Measurements from ENCODE around the gene ELANE.
"Not testable (repeated sequence)": the region's sequence is repeated elsewhere in the genome, so short reads cannot be mapped to it uniquely, and the experiment has no call there.

ELANE gene

GRCh38 chr19:863315-863620, 11.2 kb downstream of the ELANE start:
- no peak for DNase-seq

DNA sequence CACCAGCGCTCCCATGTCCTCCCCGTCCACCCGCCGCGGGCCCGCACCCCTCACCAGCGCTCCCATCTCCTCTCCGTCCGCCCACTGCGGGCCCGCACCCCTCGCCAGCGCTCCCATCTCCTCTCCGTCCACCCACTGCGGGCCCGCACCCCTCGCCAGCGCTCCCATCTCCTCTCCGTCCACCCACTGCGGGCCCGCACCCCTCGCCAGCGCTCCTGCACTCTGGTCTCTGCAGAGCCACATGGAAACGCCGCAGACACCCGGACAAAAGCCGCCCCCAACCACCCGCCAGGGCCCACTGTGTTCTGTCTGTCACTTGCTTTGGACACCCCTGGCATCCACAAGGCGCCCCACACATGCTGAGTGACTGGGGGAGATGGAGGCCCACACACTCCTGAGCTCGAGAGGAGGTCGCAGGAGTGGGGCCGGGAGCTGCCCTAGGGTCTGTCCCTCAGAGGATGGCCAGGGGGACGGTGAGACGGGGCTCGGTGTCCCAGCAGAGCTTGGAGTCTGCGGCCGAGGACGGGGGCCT, 14.7 kb downstream of the ELANE start:
- no peak for DNase-seq

GRCh38 chr19:867301-867793, 15.2 kb downstream of the ELANE start:
- DNase-seq = no peak

DNA sequence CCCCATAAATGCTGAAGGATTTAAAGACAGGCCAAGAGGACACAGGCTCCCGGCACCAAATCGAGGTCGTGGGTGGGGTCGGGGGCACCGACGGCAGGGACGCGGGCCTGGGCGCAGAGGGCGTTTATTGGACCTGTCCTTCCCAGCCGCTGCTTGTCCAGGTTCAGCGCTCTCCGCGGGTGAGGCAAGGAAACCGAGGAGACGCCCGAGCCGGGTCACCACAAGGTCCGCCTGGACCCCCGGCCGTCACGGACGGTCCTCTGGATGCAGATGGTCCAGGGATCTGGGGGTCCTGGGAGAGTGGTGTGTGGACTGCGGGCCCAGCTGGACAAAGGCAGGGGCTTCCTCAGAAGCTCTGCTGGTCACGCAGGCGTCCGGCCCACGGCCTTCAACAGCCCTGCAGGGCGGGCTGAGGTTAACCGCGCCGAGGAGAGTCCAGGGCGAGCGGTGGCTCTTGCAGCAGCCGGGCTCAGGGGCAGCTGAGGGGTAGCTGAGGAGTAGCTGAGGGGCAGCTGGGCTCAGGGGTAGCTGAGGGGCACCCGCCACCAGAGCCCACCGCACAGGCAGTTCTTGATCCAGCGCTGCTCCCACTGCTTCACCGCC, 15.9 kb downstream of the ELANE start:
- no peak for DNase-seq

- no peak for DNase-seq
Measured at GRCh38 chr19:868458-869244, 16.5 kb downstream of the ELANE start.

DNA sequence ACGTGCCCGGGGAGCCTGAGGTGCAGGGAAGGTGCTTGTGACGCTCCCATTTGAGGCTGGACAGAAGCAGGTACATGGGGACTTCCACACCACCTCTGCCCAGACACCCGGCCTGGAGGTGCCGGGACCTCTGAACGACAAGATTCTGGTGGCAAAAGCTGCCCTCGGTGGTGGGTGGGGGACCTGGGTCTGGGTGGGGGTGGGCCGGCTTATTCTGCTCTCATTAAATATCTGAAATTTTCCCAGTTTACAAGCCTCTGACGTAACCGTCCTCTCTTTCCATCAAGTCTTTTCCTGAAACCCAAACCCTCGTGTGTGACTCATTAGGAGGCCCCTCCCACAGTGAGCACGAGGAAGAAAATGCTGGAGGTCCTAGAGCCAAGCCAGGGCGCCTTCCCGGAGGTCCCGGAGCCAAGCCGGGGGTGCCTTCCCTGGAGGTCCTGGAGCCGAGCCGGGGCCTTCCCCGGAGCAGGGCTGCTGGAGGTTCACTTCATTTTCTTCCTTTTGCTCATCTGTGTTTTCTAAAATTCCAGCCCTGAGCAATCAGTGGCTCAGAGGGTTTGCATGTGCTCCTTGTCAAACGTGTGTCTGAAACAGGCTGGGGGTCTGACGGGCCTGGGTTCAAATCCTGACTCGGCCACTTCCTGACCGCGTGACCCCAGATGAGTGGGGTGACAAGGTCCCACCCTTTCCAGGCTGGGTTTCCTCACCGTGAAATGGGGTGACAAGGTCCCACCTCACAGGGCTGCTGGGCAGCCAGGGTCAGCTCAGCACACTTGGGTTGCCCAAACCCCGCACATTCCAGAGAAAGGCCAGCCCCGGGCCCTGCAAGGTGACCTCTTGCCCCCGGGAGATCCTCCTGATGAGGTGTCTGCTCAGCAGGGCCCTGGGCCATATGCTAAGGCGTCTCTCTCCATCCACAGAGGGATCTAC, 17.4 kb downstream of the ELANE start:
- DNase-seq = no peak

DNA sequence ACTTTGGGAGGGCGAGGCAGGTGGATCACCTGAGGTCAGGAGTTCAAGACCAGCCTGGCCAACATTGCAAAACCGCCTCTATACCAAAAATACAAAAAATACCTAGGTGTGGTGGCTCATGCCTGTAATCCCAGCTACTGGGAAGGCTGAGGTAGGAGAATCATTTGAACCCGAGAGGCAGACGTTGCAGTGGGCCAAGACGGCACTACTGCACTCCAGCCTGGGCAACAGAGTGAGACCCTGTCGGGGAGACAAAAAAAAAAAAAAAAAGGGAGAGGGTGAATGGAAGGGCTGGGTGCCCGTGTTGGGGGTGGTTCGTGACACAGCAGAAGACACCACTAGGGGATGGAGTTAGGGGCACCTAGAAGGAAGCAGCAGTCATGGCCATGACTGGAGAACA, 18.2 kb downstream of the ELANE start:
- DNase-seq = no peak

DNA sequence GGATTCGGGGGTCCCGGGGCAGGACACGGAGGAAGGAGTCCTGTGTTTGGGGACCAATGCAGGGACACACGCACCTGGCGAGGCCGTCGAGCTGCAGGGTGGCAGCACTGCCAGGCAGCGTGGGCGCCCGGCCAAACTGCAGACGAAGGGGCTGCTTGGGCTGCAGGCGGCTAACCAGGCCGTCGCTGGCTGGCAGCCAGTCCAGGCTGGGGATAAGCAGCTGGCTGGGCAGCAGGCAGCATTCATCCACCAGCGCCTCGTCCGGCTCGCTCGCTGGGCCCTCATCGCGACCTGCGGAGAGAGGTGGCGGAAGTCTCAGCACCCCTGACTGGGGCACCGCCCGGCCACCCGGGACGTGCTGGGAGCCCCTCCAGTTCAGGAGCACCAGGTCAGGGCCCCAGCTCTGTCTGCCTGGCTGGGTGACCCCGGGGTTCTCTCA, 18.9 kb downstream of the ELANE start:
- DNase-seq = no peak

DNA sequence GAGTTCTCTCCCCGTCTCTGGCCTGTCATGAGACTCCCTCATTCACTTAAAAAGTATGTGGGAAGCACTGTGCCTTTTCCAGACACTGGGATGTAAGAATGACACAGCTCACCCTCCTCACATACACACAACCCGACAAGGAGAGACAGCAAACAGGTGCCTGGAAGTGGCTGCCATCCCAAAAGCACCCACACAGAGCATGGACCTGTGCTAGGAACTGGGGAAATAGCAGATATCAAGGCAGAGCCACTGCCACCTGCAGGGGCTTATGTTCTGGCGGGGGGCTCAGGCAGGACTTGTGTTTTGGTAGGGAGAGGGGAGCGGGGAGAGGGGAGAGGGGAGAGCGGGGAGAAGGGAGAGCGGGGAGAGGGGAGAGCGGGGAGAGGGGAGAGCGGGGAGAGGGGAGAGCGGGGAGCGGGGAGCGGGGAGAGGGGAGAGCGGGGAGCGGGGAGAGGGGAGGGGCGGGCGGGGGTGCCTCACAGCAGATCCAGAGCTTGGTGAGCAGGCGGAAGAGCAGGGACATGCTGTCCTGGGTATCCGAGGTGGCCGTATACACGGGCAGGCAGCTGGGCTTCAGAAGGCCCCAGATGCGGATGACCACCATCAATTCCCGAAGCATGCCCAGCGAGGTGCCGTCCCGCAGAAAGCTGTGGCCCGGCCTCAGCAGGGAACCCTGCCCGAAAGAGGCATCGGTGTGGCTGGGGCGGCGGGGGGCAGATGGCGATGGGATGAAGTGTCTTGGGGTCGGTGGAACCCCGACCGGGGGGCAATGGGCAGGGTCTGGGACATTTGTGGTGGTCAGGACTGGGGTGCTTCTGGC, 19.6 kb downstream of the ELANE start:
- DNase-seq = no peak

- DNase-seq = peak; percentile 90
Measured at GRCh38 chr19:872266-872951, 20.3 kb downstream of the ELANE start.

GRCh38 chr19:873084-873483, 21.0 kb downstream of the ELANE start:
- peak; percentile 91 for DNase-seq

GRCh38 chr19:873561-874041, 21.5 kb downstream of the ELANE start:
- no peak for DNase-seq

DNA sequence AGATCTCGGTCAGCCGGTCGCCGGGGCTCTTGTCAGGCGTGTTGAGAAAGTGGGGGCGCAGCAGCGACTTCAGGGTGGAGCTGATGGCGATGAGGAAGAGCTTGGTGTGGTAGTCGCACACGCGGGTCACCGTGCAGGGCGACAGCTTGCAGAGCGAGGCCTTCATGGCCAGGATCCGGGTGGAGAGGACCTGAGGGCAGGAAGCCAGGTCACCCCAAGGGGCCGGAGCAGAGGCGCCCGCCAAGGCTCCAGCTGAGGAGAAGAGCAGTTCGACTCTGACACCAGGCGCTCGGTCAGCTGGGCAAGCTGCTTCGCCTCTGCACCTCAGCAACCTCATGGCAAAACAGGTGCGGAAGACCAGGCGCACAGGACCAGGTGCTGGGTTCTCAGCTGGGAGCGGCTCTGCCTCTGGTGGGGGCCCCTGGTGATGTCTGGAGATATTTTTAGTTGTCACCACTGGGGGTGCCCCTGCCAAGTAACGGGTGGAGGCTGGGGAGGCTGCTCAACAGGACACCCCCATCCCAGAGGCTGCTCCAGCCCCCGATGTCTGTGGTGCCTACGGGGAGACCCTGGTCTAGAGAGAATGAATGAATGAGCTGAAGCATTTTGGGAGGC, 23.3 kb downstream of the ELANE start:
- DNase-seq = no peak

DNA sequence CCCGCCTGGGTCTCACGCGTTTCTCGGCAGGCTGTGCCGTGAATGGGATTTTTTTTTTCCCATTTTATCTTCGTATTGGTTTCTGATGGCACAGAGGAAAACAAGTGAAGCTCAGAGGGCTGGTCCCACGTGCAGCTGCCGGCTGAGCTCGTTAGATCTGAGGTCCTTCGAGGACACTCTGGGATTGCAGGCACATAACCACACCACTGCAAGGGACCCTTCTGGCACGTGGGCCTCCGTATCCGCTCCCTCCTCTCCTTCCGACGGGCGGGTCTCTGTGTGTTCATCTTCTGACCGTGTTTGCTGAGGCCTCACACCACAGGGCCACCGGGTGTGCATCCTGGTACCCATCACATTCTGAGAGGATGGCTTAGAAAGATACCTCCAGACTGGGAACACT, 24.0 kb downstream of the ELANE start:
- no peak for DNase-seq

DNA sequence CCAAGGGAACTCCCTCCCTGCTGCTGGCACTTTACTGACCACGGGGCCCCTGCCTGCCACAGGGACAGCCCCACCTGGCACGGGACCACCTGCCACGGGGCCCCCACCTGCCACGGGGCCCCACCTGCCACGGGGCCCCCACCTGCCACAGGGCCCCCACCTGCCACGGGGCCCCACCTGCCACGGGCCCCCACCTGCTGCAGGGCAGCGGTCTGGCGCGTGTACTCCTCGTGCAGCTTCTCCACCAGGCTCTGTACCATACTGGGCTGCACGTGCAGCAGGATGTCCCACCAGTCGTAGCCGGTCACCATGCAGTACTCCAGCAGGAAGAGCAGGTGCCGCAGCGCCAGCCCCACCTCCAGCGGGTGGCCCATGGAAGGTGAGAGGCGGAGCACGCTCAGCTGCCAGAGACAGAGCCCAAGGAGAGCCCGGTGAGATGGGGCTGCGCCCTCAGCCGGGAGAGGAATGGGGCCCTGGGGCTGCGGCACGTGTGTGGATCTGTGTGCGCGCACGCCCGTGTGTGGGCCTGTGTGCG, 24.7 kb downstream of the ELANE start:
- DNase-seq = no peak

DNA sequence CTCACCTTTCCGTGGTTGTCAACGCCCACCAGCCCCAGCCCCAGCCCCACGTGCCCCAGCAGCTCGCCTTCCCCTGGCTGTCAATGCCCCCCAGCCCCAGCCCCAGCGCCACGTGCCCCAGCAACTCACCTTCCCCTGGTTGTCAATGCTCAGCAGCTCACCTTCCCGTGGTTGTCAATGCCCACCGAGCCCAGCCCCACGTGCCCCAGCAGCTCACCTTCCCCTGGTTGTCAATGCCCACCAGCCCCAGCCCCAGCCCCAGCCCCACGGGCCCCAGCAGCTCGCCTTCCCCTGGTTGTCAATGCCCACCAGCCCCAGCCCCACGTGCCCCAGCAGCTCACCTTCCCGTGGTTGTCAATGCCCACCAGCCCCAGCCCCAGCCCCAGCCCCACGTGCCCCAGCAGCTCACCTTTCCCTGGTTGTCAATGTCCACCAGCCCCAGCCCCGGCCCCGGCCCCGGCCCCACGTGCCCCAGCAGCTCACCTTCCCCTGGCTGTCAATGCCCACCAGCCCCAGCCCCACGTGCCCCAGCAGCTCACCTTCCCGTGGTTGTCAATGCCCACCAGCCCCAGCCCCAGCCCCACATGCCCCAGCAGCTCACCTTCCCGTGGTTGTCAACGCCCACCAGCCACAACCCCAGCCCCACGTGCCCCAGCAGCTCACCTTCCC, 26.0 kb downstream of the ELANE start:
- DNase-seq = not testable (repeated sequence)

GRCh38 chr19:878751-879561, 26.9 kb downstream of the ELANE start:
- DNase-seq = not testable (repeated sequence)

DNA sequence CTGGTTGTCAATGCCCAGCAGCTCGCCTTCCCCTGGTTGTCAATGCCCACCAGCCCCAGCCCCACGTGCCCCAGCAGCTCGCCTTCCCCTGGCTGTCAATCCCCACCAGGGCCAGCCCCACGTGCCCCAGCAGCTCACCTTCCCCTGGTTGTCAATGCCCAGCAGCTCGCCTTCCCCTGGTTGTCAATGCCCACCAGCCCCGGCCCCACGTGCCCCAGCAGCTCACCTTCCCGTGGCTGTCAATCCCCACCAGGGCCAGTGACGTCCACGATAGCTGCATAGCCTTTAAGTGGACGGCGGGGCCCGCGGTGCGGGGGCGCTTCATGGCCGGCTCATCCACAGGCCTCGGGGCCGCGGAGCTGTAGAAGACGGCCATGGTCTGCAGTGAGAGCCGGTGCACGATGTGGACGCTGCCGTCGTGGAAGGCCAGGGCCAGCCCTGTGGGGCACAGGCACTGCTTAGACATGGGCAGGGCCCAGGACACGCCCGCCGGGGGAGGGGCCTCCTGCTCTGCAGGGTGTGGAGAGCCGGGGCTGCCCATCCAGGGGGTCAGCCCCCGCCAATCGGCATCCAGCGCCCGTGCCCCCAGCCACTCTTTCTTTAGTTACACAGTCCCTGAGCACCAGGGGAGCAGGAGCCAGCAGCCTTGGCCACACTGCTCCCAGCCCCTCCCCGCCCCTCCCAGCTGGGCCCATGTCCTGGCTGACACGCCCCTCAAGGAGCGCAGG, 27.8 kb downstream of the ELANE start:
- DNase-seq = no peak

Data from CD4-positive, alpha-beta T cell treated with Interleukin-21 for 1 hour (primary cell).